Measurements from ENCODE around the gene KDSR.
A peak's percentile ranks its signal among the peaks of the same experiment; 100 is the strongest.

KDSR gene

GRCh38 chr18:63313396-63313917 lies 53.5 kb downstream of the KDSR start:
- TF ChIP-seq CTCF (IDR thresholded peaks at IDR 0.05; ENCODE audit: borderline replicate concordance, insufficient read depth, low read depth, low read length): no peak
- H3K4me3 ChIP-seq (ENCODE audit: low read depth, low read length): no peak overlapping the region

GRCh38 chr18:63312737-63313395 lies 54.1 kb downstream of the KDSR start:
- no peak for TF ChIP-seq CTCF (IDR thresholded peaks at IDR 0.05; ENCODE audit: borderline replicate concordance, insufficient read depth, low read depth, low read length)

GRCh38 chr18:63312019-63312409 lies 55.0 kb downstream of the KDSR start:
- H3K4me3 ChIP-seq (ENCODE audit: low read depth, low read length): peak overlapping the region; percentile 29
- TF ChIP-seq CTCF (IDR thresholded peaks at IDR 0.05; ENCODE audit: borderline replicate concordance, insufficient read depth, low read depth, low read length): no peak

More at GRCh38 chr18:63312737-63313395, 54.1 kb downstream of the KDSR start:
- no peak overlapping the region for H3K4me3 ChIP-seq (ENCODE audit: low read depth, low read length)

- H3K4me3 ChIP-seq (ENCODE audit: low read depth, low read length): peak overlapping the region; percentile 29
- TF ChIP-seq CTCF (IDR thresholded peaks at IDR 0.05; ENCODE audit: borderline replicate concordance, insufficient read depth, low read depth, low read length): no peak
These were observed 55.6 kb downstream of the KDSR start for GRCh38 chr18:63311118-63312018.

- no peak for TF ChIP-seq CTCF (IDR thresholded peaks at IDR 0.05; ENCODE audit: borderline replicate concordance, insufficient read depth, low read depth, low read length)
These were observed 57.6 kb downstream of the KDSR start for GRCh38 chr18:63309422-63309821.

GRCh38 chr18:63307551-63308200 lies 59.3 kb downstream of the KDSR start:
- TF ChIP-seq CTCF (IDR thresholded peaks at IDR 0.05; ENCODE audit: borderline replicate concordance, insufficient read depth, low read depth, low read length): no peak
- no peak overlapping the region for H3K4me3 ChIP-seq (ENCODE audit: low read depth, low read length)

More at GRCh38 chr18:63309422-63309821, 57.6 kb downstream of the KDSR start:
- no peak overlapping the region for H3K4me3 ChIP-seq (ENCODE audit: low read depth, low read length)

All from GM12875 (cell line).